ENCODE results near the gene GNRHR.

Gene GNRHR

DNA sequence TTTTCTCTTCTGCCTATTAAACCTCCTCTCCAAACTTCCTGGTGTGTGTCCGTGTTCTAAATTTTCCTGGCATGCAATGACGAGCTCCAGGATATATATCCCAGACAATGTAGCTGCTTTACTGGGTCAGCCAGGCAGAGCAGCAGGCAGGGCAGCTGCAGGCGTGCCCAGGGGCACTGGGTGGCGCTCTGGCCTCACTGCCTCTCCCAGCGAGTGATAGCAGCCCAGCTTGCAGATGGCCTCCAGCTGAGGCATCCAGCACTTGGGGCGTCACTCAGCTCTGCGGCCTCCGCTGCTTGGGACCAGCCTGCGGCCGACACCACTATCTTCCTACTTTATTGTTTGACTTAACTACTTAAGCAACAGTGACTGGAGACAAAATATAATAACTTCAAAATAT is 30.2 kb downstream of the GNRHR start:
- ChIA-PET CTCF (no interaction called here), POLR2A (ENCODE audit: low non-redundant PET) (no interaction called here)
- TF ChIP-seq, protein P1, sequence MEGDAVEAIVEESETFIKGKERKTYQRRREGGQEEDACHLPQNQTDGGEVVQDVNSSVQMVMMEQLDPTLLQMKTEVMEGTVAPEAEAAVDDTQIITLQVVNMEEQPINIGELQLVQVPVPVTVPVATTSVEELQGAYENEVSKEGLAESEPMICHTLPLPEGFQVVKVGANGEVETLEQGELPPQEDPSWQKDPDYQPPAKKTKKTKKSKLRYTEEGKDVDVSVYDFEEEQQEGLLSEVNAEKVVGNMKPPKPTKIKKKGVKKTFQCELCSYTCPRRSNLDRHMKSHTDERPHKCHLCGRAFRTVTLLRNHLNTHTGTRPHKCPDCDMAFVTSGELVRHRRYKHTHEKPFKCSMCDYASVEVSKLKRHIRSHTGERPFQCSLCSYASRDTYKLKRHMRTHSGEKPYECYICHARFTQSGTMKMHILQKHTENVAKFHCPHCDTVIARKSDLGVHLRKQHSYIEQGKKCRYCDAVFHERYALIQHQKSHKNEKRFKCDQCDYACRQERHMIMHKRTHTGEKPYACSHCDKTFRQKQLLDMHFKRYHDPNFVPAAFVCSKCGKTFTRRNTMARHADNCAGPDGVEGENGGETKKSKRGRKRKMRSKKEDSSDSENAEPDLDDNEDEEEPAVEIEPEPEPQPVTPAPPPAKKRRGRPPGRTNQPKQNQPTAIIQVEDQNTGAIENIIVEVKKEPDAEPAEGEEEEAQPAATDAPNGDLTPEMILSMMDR (conservative IDR thresholded peaks at IDR 0.05; ENCODE audit: low read depth): no peak
- H3K27ac ChIP-seq: no peak overlapping the region
- no peak for DNase-seq (ENCODE audit: low spot score)

DNA sequence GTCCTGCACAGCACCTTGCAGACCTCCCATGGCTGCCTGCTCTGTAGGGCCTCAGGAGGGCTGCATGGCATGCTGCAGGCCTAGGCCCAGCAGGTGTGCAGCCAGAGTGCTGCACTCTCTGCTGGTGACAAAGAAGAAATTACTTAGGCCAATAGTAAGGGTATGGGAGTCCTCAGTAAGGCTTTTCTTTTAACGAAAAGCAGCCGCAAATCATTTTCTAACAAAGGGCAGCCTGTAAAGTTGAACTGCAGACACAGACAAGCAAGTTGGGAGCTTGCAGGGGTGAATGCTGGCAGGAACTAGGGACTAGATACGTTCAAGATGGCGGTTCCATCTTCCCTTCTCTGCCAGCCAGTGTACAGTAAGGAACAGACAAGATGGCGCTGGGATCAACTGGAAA is 30.8 kb downstream of the GNRHR start:
- CTCF ChIA-PET: no interaction called here
- DNase-seq (ENCODE audit: low spot score): no peak
- H3K27ac ChIP-seq: no peak overlapping the region
- POLR2A ChIA-PET (ENCODE audit: low non-redundant PET): no interaction called here
- TF ChIP-seq, protein P1 (conservative IDR thresholded peaks at IDR 0.05; ENCODE audit: low read depth): no peak

DNA sequence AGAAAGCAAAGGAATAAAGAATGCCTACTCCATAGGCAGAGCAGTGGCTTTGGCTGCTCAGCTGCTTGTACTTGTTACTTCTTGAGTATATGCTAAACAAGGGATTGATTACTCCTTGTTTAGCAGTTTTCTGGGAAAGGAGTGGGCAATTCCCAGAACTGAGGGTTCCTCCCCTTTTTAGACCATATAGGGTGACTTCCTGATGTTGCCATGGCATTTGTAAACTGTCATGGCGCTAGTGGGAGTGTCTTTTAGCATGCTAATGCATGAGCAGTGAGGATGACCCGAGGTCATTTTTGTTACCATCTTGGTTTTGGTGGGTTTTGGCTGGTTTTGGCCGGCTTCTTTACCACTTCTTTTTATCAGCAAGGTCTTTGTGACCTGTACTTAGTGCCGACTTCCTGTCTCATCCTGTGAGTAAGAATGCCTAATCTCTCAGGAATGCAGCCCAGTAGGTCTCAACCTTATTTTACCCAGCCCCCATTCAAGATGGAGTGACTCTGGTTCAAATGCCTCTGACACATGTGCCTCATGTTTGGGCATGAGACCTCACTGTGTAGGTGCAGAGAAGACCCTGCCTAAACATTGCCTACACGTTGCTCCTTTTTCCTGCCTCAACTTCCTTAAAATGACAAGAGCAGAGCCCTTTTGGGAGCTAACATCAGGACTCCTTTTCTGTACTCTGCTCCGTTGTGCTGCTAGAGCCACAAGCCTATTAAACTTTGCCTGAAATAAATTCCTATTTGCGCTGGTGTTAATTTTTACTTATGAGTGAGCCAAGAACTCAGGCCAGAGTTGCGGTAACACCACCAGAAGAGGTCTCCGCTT is 32.2 kb downstream of the GNRHR start:
- POLR2A ChIA-PET (ENCODE audit: low non-redundant PET): no interaction called here
- CTCF ChIA-PET: no interaction called here
- DNase-seq (ENCODE audit: low spot score): peak; percentile 44
- TF ChIP-seq, protein P1 (conservative IDR thresholded peaks at IDR 0.05; ENCODE audit: low read depth): no peak
- no peak overlapping the region for H3K27ac ChIP-seq

DNA sequence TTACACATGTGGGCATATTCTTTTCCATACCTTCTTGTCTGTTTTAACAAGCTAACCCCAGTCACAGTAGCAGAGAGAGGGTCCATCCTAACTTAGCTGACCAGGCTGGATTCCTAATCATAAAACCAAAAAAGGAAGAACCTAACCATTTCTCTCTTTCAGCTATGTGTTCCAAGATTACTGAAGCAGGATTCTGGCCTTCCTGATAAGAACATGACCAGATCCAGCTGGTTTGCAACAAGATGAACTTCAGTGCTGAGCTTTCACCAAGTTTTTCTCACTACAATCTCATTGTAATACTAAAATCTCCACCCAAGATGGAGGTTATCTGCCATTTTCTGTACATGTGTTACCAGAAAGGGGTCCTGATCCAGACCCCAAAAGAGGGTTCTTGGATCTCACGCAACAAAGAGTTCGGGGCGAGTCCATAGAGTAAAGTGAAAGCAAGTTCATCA is 32.8 kb downstream of the GNRHR start:
- TF ChIP-seq, protein P1 (conservative IDR thresholded peaks at IDR 0.05; ENCODE audit: low read depth): no peak
- no peak for DNase-seq (ENCODE audit: low spot score)
- ChIA-PET CTCF (no interaction called here), POLR2A (ENCODE audit: low non-redundant PET) (no interaction called here)
- no peak overlapping the region for H3K27ac ChIP-seq

DNA sequence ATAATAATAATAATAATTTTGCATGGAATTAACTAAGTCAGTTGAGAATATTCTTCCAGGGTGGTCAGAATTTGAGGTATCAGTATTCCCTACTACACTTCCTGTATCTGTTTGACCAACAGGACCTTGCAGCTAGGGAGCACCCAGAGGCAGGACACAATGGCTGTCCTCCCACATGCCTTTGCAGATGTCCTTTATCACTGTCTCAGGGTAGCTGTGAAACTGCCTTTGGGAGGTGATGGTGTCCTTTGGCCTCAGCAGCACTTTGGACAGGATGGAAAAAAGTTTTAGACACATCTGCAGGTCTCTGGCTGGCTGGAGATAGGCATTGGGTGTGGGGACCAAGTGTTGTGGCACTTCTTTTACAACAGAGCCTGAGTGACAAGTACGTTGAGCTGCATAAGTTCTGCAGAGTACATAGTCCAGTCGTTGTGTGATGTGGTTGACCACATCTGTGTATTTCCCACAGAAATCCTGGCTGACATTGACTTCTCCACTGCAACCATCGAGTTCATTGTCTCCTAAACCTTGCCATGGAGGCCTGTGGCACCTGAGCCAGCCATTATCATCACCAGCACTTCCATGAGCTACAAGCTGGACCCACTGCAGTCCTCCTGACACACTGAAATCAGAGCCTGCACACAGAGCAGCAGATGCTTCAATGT is 34.1 kb downstream of the GNRHR start:
- no peak overlapping the region for H3K27ac ChIP-seq
- TF ChIP-seq, protein P1 (conservative IDR thresholded peaks at IDR 0.05; ENCODE audit: low read depth): no peak
- CTCF ChIA-PET: interaction anchor here (0.5 kb wide), 1 partner anchor 73 kb away, joined by 3 read pairs; no protein-coding TSS in a partner anchor
- POLR2A ChIA-PET (ENCODE audit: low non-redundant PET): no interaction called here
- DNase-seq (ENCODE audit: low spot score): no peak

DNA sequence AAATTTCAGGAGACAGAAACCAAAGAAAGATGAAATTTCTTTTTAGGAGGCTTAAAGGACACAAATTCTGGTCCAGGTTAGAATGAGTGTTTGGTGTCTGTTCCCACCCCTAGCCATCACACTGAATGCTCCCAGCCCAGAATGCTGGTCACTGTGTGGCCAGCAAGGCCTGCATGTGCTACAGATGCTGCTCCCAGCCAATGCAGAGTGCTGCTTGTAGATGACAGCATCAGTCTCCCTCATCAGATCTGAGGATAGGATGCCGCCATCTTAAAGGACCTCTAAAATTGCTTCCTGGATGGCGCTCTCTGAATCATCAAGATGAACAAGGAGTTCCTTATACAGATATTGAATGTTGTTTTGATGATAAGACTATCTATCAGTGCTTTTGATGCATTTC is 35.3 kb downstream of the GNRHR start:
- POLR2A ChIA-PET (ENCODE audit: low non-redundant PET): no interaction called here
- TF ChIP-seq, protein P1 (conservative IDR thresholded peaks at IDR 0.05; ENCODE audit: low read depth): no peak
- DNase-seq (ENCODE audit: low spot score): no peak
- no peak overlapping the region for H3K27ac ChIP-seq
- CTCF ChIA-PET: no interaction called here
